Epidermal melanocyte (primary cell): ENCODE results near the gene PGAM5.
"Not testable (repeated sequence)": the region's sequence is repeated elsewhere in the genome, so short reads cannot be mapped to it uniquely, and the experiment has no call there.

Source experiments
- DNase-seq: peaks from one replicate; pipeline ENCODE4 v3.0.0; 2011; ENCODE audit warnings: low spot score; ENCODE audit not compliant: insufficient read length

The PGAM5 gene

DNA sequence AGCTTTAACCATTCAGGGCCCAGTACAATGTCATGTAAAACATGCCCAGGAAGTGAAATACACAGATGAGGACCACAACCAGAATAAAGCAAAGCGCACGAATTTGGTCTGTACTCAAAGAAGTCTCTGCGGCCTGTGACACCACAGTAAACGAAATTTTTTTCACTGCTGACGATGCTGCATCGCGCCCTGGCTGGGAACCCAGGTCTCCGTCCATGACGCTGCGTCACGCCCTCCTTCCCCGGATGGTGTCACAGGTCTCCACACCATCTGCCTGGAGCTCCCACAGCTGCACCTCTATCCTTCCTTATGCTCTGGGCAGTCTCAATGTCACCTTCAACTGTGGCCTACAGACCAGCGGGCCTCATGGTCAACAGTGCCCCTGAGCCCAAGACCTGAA, 33.2 kb downstream of the PGAM5 start:
- DNase-seq = no peak

GRCh38 chr12:132746613-132747012, 36.0 kb downstream of the PGAM5 start:
- DNase-seq = no peak

DNA sequence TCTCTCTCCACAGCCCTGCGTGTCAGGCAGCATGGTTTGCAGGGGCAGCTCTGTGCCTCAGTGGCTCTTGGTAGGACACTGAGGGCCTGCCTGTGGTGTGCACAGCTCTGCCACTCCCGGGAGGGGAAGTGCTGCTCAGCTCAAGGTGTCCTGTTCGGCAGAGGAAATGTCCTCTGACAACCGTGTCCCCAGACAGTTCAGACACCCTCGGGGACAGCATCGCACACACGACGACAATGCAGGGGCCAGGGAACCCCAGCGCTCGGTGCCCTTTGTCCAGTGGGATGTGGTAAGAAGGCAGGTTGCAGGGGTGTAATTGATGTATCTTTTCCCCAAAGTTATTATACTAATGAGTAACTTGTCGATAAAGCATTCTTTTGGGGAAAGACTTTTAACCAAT, 36.8 kb downstream of the PGAM5 start:
- DNase-seq = no peak

DNA sequence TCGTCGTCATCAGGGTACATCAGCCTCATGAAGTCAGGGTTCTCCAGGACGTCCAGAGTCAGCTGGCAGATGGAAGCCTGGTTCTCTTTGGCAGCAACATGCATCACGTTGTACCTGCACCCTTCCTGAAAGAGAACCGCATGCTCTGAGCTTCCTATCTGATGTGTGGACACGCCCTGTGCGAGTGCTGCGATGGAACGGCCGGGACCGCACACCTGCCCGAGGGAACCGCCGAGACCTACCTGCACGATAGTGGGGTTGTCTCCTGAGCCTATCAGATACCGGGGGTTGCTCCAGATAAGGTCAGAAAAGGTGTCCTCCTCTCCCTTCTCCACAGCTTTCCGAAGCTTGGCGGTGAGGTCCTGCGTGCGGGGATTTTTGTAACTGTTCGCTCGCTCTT, 37.3 kb downstream of the PGAM5 start:
- DNase-seq = no peak

DNA sequence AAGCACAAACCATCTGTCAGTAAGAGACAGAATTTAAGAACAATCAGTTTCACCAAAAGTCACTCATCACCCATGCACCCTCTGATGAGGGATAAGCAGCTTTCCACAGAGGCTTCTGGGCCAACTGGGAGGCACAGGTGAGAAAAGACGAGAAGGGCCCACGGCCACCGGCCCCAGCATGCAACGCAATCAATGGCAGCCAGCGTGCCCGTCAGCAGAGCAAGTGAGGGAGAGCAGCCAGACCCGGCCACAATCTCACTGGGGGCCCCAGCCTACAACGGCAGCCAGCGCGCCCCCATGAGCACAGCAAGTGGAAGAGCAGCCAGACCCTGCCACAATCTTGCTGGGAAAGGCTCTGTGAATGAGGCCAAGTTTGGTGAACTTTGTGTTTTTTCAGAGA, 37.7 kb downstream of the PGAM5 start:
- no peak for DNase-seq

GRCh38 chr12:132753670-132754069, 43.0 kb downstream of the PGAM5 start:
- not testable (repeated sequence) for DNase-seq

DNA sequence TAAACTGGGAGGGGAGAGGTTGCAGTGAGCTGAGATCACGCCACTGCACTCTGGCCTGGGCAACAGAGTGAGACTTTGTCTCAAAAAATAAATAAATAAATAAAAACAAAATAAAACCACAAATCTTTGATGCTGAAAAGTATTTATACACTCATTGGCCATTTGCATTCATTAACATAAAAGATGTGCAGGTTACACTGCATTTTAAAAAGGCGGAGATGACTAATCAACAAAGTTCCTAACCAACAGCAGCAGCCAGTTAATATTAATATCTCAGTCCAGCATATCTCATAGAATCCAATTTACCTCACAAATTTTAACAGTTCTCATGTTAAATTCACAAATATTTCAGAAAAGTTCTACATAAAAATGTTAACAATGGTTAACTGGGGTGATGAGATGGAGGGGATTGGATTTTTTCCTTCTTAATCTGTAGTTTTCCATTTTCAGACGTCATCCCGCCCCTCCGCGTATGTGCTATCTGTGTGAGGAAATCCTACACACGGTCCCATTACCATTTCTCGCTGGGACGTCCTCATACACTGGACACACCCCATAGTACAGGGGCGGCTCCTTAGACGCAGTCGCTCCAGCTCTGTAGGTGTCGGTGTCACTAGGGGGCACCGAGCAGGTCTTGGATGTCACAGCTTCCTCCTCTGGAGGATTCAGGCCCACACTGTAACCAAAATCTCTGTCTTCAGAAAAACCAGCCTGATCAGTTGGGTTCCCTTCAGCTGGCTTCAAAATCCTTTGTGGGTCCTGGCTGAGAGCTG, 43.7 kb downstream of the PGAM5 start:
- no peak for DNase-seq

GRCh38 chr12:132758825-132759224, 48.2 kb downstream of the PGAM5 start:
- not testable (repeated sequence) for DNase-seq

GRCh38 chr12:132759359-132759758, 48.7 kb downstream of the PGAM5 start:
- no peak for DNase-seq

DNA sequence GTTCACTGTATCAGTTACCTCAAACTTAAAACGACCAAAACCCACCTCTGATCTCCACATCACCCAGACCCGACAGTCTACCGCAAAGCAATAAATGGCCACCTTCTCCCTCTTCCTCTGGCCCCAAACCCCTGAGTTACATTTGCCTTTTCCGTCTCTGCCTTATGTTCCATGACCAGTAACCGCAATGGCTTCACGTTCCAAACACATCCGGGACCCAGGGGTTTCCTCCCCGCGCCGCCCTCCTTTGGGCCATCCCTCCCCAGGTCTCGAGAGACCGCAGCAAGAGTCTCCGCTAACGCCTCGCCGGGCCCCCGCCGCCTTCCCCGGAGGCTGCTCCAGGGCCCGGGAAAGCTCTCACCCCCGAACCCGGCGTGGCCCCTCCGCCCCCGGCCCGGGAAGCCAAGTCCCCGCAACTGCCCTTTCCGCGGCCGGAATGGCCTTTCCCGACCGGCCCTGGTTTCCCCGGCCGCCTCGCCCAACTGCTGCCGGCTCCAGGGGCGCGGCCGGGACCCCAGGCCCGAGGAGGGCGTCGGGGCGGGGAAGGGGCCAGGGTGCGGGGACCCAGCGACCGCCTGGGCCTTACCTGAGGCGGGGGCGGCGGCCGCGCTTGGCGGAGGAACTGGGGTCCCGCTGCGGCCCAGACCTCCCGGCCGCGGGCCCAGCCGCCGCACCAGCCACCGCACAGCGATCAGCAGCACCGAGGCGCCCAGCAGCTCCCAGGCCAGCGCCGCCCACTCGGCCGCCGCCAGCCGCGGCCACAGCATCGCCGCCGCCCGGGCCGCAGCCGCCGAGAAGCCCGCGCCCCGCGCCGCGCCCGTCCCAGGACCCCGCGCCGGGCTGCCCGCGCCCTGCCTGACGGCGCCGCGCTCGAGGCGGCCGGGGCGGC, 50.6 kb downstream of the PGAM5 start, which contains the start of gene ANKLE2:
Gene ANKLE2 (minus strand): TSS at position 801 of the 889 bp plus-strand sequence. CDS start 34 bp downstream, at position 767.
- DNase-seq = peak; percentile 46

GRCh38 chr12:132761921-132762583, 51.4 kb downstream of the PGAM5 start:
- peak; percentile 95 for DNase-seq

GRCh38 chr12:132764231-132764630, 53.6 kb downstream of the PGAM5 start:
- DNase-seq = no peak

DNA sequence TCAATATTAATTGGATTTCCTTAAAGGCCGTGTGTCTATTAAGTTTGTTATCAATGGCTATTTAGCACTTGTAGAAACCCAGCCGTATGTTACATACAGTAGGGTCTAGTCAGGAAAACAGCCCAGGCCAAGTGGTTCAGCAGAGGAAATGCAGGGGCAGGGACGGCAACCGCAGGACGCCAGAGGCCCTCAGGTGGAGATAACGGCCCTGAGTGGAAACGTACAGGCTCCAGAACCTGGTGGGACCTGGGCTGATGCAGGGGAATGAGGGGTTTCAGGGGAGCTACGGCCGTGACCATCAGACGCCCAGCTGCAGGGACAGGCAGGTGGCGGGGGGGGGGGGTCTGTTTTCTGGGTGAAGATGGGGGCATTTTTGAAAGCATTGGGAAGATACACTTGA, 54.7 kb downstream of the PGAM5 start:
- DNase-seq = no peak

- DNase-seq = no peak
These were observed 55.9 kb downstream of the PGAM5 start for GRCh38 chr12:132766380-132767085.

DNA sequence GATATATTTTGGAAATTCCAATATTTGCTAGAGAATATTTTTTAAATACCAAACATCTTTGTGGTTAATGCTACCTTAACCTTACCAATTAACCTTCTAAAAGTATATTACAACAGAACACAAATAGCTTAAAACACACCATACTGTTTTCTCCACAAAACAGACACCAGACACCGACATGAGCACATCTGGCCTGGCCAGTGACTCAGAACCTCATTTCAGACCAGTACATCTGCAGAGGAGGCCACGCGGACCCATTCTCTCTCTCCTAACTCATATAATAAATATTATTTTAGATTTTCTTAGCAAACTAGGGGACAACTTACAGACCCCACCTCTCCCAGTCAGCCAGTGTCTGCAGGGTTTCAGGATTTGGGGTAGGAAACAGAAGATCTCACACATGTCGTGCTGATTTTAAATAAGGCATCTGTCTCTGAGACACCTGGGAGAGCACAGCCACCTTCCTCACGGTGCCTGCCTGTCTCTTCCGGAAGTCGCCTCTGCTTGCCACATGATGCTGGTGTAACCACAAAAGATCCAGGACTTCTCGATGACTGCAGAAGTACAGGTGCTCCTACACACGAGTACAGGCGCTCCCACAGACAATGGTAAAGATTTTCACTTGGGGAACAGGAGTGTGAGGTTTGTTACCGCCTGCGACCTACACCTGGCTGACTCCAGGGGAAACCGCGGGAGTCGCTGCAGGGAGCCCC, 60.6 kb downstream of the PGAM5 start:
- DNase-seq = no peak
